Body of pancreas (tissue), 4 donors: Measurements from ENCODE around the gene FCRL6. TPM values are rescaled to one million over a fixed set of nuclear protein-coding genes. Genes with fewer than 3 reads are reported as not detected.

Experiments used
- ATAC-seq: fragments of 150-250 bp; one replicate; pipeline ENCODE4 v1.9.1; 2016
- DNase-seq, 4 donors: peaks; one replicate each; pipeline ENCODE4 v3.0.0-alpha.2; 2019
- H3K27ac ChIP-seq, 4 donors: fragments of 200-600 bp; sonication (generic); 1 replicate in 3 of 4; 2 replicates in 1 of 4; pipeline versions ENCODE4 v1.5.1 to v1.6.1; 2016 to 2019; ENCODE audit warnings: mild to moderate bottlenecking in 1 of 4, mixed read lengths in 1 of 4, moderate library complexity in 1 of 4
- H3K27me3 ChIP-seq, 2 donors: fragments of 200-600 bp; sonication (generic); one replicate each; pipeline ENCODE4 v1.6.0; 2016; ENCODE audit warnings: mild to moderate bottlenecking in 1 of 2
- H3K36me3 ChIP-seq, 2 donors: fragments of 200-600 bp; sonication (generic); replicated peaks in 1 of 2; 2 replicates each; pipeline ENCODE4 v1.5.1; 2016; ENCODE audit warnings: low read depth in 2 of 2; ENCODE audit not compliant: insufficient read depth in 1 of 2
- H3K4me1 ChIP-seq: fragments of 200-600 bp; sonication (generic); one replicate; pipeline ENCODE4 v1.6.0; 2016
- H3K4me3 ChIP-seq, 2 donors: fragments of 200-600 bp; sonication (generic); 1 replicate in 1 of 2; 2 replicates in 1 of 2; pipeline ENCODE4 v1.5.1; 2016 to 2019
- H3K9me3 ChIP-seq, 3 donors: fragments of 200-600 bp; sonication (generic); 1 replicate in 2 of 3; 2 replicates in 1 of 3; pipeline ENCODE4 v1.5.1; 2016
- CTCF ChIP-seq, 7 experiments: fragments of 450-650 bp in 4 of 7; fragments of 200-600 bp in 3 of 7; sonication (generic) in 3 of 7; IDR thresholded peaks; one replicate each; pipeline ENCODE4 v1.5.1; 2016 to 2019; ENCODE audit warnings: antibody characterized with exemption in 7 of 7
- POLR2A ChIP-seq, 3 donors: fragments of 450-650 bp; IDR thresholded peaks; one replicate each; pipeline ENCODE4 v1.6.1; 2016; ENCODE audit warnings: antibody characterized with exemption in 3 of 3, mild to moderate bottlenecking in 2 of 3
- WGBS, 2 donors: methylation state at CpG; one replicate each; pipeline ENCODE4 v1.1.5; 2017; 5-methylcytosine and 5-hydroxymethylcytosine counted together
- intact Hi-C: fragments of 100-400 bp; cut with DNase I; formaldehyde crosslinking; loops from one replicate; pipeline ENCODE4 v1.15.1; 2023
- total RNA-seq, 2 donors: library from RNA; depleted of rRNA; stranded (reverse); fragments of >200 nt; gene quantifications; one replicate each; pipeline ENCODE4 v1.1.0, GENCODE V29; 2016

The FCRL6 gene
- total RNA-seq, 2 donors from 2014 or later = 6.3 TPM; not detected in 1

GRCh38 chr1:159803956-159804689, 2.0 kb downstream of the FCRL6 start:
- no peaks in the 10 kb centered on the region for H3K27me3 ChIP-seq
- no peak overlapping the region for H3K4me3 ChIP-seq
- no peaks in the 10 kb centered on the region for H3K9me3 ChIP-seq
- no peaks in the 10 kb centered on the region for H3K36me3 ChIP-seq
- no peak for ATAC-seq
- DNase-seq = no peak
- WGBS, 2 donors = 77 to 86% methylated on average over 7 of the region's 7 CpGs
- H3K4me1 ChIP-seq = peaks cover 11% of the 10 kb centered on the region
- intact Hi-C loops = loop anchor here (5.0 kb wide), 1 partner anchor 88 kb away; no protein-coding TSS in a partner anchor
- H3K27ac ChIP-seq = no peak overlapping the region
- no peak for TF ChIP-seq POLR2A (IDR thresholded peaks at IDR 0.05)
- TF ChIP-seq CTCF (IDR thresholded peaks at IDR 0.05) = no peak

- H3K27me3 ChIP-seq = no peaks in the 10 kb centered on the region
- DNase-seq (no peak), ATAC-seq (peak; percentile 27)
- H3K9me3 ChIP-seq = no peaks in the 10 kb centered on the region
- H3K4me1 ChIP-seq = peaks cover 11% of the 10 kb centered on the region
- TF ChIP-seq CTCF (IDR thresholded peaks at IDR 0.05) = no peak
- no peak for TF ChIP-seq POLR2A (IDR thresholded peaks at IDR 0.05)
- WGBS, 2 donors = 7 to 18% methylated on average over 2 of the region's 2 CpGs
- H3K27ac ChIP-seq = no peak overlapping the region
- H3K4me3 ChIP-seq = no peak overlapping the region
- intact Hi-C loops = loop anchor here (5.0 kb wide), 1 partner anchor 87 kb away; no protein-coding TSS in a partner anchor
- no peaks in the 10 kb centered on the region for H3K36me3 ChIP-seq
These were observed 2.8 kb downstream of the FCRL6 start for GRCh38 chr1:159804924-159805323.

- Histone ChIP-seq H3K4me3 (no peak overlapping the region), H3K4me1 (peaks cover 4% of the 10 kb centered on the region), H3K27me3 (no peaks in the 10 kb centered on the region), H3K36me3 (no peaks in the 10 kb centered on the region), H3K27ac (no peak overlapping the region), H3K9me3 (no peaks in the 10 kb centered on the region)
- no peak for ATAC-seq
- intact Hi-C loops = no loop called here
- TF ChIP-seq POLR2A (IDR thresholded peaks at IDR 0.05) (no peak), CTCF (IDR thresholded peaks at IDR 0.05) (no peak)
- WGBS, 2 donors = 87 to 90% methylated on average over 8 of the region's 8 CpGs
- DNase-seq = no peak
These were observed 13.8 kb downstream of the FCRL6 start for GRCh38 chr1:159815926-159816325.

GRCh38 chr1:159817276-159818041, 15.3 kb downstream of the FCRL6 start:
- H3K4me3 ChIP-seq = no peak overlapping the region
- DNase-seq (peak in 3 of 4 donors; percentile 13 to 49 (median 38)), ATAC-seq (peak; percentile 88)
- peaks cover 4% of the 10 kb centered on the region for H3K4me1 ChIP-seq
- intact Hi-C loops = no loop called here
- TF ChIP-seq CTCF (IDR thresholded peaks at IDR 0.05) (no peak), POLR2A (IDR thresholded peaks at IDR 0.05) (no peak)
- no peaks in the 10 kb centered on the region for H3K36me3 ChIP-seq
- no peaks in the 10 kb centered on the region for H3K27me3 ChIP-seq
- peak overlapping the region in 2 of 4 donors; percentile 17 to 18 for H3K27ac ChIP-seq
- WGBS, 2 donors = 61 to 65% methylated on average over 11 of the region's 11 CpGs
- no peaks in the 10 kb centered on the region for H3K9me3 ChIP-seq
